Measurements from ENCODE around the gene MCF2L2. TPM values are rescaled to one million over a fixed set of nuclear protein-coding genes. Genes with fewer than 3 reads are reported as not detected.

MCF2L2 gene
- polyA plus RNA-seq, 1 experiment: not detected

DNA sequence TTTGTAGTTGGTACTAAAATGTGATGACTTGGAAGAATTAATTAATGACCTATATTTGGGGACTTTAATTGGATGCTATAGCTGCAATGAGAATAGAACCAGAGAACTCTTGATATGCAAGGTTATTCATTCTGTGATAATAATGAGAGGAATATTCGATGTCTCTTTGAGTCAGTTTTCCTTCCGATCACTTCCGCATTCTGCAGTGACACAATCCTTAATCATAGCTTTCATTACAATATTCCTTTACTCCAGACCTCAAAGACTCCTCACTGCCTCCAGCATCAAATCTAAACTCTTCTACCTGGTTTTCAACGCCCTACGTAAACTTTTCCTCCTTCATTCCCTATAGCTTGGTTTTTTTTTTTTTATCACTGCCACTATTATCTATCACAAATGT lies 153.8 kb downstream of the MCF2L2 start:
- Histone ChIP-seq H3K27ac (ENCODE audit: low read depth, low read length) (no peak overlapping the region), H3K4me3 (ENCODE audit: low read depth, low read length) (no peak overlapping the region), H3K9me3 (ENCODE audit: control insufficient read depth, insufficient read depth, low read length) (no peaks in the 10 kb centered on the region), H3K27me3 (ENCODE audit: control insufficient read depth, insufficient read depth, low read length) (no peaks in the 10 kb centered on the region)
- POLR2A ChIA-PET: no interaction called here
- no peak for DNase-seq (ENCODE audit: low read depth, low spot score)
- TF ChIP-seq, protein P1, sequence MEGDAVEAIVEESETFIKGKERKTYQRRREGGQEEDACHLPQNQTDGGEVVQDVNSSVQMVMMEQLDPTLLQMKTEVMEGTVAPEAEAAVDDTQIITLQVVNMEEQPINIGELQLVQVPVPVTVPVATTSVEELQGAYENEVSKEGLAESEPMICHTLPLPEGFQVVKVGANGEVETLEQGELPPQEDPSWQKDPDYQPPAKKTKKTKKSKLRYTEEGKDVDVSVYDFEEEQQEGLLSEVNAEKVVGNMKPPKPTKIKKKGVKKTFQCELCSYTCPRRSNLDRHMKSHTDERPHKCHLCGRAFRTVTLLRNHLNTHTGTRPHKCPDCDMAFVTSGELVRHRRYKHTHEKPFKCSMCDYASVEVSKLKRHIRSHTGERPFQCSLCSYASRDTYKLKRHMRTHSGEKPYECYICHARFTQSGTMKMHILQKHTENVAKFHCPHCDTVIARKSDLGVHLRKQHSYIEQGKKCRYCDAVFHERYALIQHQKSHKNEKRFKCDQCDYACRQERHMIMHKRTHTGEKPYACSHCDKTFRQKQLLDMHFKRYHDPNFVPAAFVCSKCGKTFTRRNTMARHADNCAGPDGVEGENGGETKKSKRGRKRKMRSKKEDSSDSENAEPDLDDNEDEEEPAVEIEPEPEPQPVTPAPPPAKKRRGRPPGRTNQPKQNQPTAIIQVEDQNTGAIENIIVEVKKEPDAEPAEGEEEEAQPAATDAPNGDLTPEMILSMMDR (IDR thresholded peaks at IDR 0.05; ENCODE audit: low read depth, low read length): no peak
- CTCF ChIA-PET: interaction anchor here (0.9 kb wide), 1 partner anchor 90 kb away, joined by 3 read pairs; no protein-coding TSS in a partner anchor

DNA sequence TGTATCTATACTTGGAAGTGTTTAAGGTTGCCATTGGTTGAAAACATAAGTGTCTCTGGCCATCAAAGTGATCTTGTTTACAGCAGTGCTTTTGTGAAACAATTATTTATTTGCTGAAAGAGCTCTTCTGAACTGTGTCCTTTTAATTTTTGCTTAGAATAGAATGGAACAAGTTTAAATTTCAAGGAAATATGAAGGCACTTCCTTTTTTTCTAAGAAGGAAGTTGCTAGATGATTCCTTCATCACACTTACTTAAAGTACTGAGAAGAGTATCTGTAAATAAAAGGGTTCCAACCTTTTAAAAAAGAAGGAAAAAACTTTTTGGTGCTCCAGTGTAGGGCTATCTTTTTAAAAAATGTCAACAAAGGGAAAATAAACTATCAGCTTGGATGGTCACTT lies 155.6 kb downstream of the MCF2L2 start:
- CTCF ChIA-PET: no interaction called here
- no peaks in the 10 kb centered on the region for H3K9me3 ChIP-seq (ENCODE audit: control insufficient read depth, insufficient read depth, low read length)

DNA sequence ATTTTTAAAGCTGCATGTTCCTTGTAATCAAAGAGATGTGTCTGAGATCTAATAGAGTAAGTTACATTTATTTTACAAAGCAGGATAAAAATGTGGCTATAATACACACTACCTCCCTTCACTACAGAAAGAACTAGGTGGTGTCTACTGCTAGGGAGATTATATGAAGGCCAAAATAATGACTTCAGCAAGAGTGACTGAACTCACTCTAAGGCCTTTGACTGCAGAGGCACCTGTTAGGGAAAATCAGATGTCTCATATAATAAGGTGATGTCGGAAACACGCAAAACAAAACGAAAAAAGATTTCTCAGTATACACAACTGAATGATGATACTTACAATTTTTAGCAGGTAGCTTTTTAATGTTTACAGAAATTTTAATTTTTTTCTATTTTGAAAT lies 156.3 kb downstream of the MCF2L2 start:
- ChIA-PET CTCF (no interaction called here), POLR2A (no interaction called here)
- H3K27me3 ChIP-seq (ENCODE audit: control insufficient read depth, insufficient read depth, low read length): no peaks in the 10 kb centered on the region
- DNase-seq (ENCODE audit: low read depth, low spot score): no peak
- H3K4me3 ChIP-seq (ENCODE audit: low read depth, low read length): no peak overlapping the region
- no peaks in the 10 kb centered on the region for H3K9me3 ChIP-seq (ENCODE audit: control insufficient read depth, insufficient read depth, low read length)
- TF ChIP-seq, protein P1 (IDR thresholded peaks at IDR 0.05; ENCODE audit: low read depth, low read length): no peak
- H3K27ac ChIP-seq (ENCODE audit: low read depth, low read length): no peak overlapping the region

More for the DNA sequence above, 155.6 kb downstream of the MCF2L2 start:
- Histone ChIP-seq H3K4me3 (ENCODE audit: low read depth, low read length) (no peak overlapping the region), H3K27me3 (ENCODE audit: control insufficient read depth, insufficient read depth, low read length) (no peaks in the 10 kb centered on the region), H3K27ac (ENCODE audit: low read depth, low read length) (no peak overlapping the region)
- DNase-seq (ENCODE audit: low read depth, low spot score): no peak
- POLR2A ChIA-PET: no interaction called here
- TF ChIP-seq, protein P1 (IDR thresholded peaks at IDR 0.05; ENCODE audit: low read depth, low read length): no peak

DNA sequence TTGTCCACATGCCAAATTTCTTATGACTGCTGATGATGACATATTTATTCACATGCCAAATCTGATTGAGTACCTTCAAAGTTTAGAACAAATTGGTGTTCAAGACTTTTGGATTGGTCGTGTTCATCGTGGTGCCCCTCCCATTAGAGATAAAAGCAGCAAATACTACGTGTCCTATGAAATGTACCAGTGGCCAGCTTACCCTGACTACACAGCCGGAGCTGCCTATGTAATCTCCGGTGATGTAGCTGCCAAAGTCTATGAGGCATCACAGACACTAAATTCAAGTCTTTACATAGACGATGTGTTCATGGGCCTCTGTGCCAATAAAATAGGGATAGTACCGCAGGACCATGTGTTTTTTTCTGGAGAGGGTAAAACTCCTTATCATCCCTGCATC lies 158.1 kb downstream of the MCF2L2 start:
- CTCF ChIA-PET: interaction anchor here (1.0 to 1.2 kb wide), 2 partner anchors 77 to 86 kb away, joined by 3 to 4 read pairs; no protein-coding TSS in a partner anchor
- POLR2A ChIA-PET: no interaction called here
- Histone ChIP-seq H3K4me3 (ENCODE audit: low read depth, low read length) (no peak overlapping the region), H3K9me3 (ENCODE audit: control insufficient read depth, insufficient read depth, low read length) (no peaks in the 10 kb centered on the region), H3K27me3 (ENCODE audit: control insufficient read depth, insufficient read depth, low read length) (no peaks in the 10 kb centered on the region), H3K27ac (ENCODE audit: low read depth, low read length) (no peak overlapping the region)
- TF ChIP-seq, protein P1 (IDR thresholded peaks at IDR 0.05; ENCODE audit: low read depth, low read length): no peak
- DNase-seq (ENCODE audit: low read depth, low spot score): no peak

DNA sequence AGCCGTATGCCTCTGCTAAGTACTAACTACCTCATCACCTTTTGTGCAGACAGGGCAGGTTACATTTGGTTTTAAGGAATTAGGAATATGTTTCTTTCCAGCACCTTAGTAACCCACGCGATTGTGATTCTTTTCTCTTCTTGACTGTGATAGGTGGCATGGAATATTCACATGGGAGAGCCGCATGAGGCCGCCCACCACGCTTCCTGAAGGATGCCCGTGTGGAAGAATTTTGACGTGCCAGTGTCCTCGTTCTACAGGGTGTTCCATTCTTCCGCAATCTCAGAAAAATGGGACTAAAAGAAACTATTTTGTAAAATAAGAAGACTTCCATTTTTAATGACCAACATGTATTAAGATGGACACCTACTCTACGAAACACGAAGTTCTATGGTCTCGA lies 159.1 kb downstream of the MCF2L2 start:
- TF ChIP-seq, protein P1 (IDR thresholded peaks at IDR 0.05; ENCODE audit: low read depth, low read length): no peak
- no peak overlapping the region for H3K27ac ChIP-seq (ENCODE audit: low read depth, low read length)
- CTCF ChIA-PET: interaction anchor here (1.0 kb wide), 1 partner anchor 85 kb away, joined by 3 read pairs; no protein-coding TSS in a partner anchor

More for the DNA sequence above, 159.1 kb downstream of the MCF2L2 start:
- no peak for DNase-seq (ENCODE audit: low read depth, low spot score)
- H3K4me3 ChIP-seq (ENCODE audit: low read depth, low read length): no peak overlapping the region
- no peaks in the 10 kb centered on the region for H3K27me3 ChIP-seq (ENCODE audit: control insufficient read depth, insufficient read depth, low read length)
- POLR2A ChIA-PET: no interaction called here
- no peaks in the 10 kb centered on the region for H3K9me3 ChIP-seq (ENCODE audit: control insufficient read depth, insufficient read depth, low read length)

Data from AG04450 (cell line).